Ectodermal cell (in vitro differentiated cells): ENCODE data around the gene HSPA1L. TPM values are rescaled to one million over a fixed set of nuclear protein-coding genes. Genes with fewer than 3 reads are reported as not detected.
A peak's percentile ranks its signal among the peaks of the same experiment; 100 is the strongest.
"Not testable (repeated sequence)": the region's sequence is repeated elsewhere in the genome, so short reads cannot be mapped to it uniquely, and the experiment has no call there.

Experiments
- H3K27ac ChIP-seq: 2 replicates; pipeline ENCODE4 v1.7.0; 2013; ENCODE audit warnings: mild to moderate bottlenecking, low read depth, low read length; ENCODE audit not compliant: insufficient read depth, poor library complexity, severe bottlenecking
- H3K27me3 ChIP-seq: 2 replicates; pipeline ENCODE4 v1.7.0; 2013; ENCODE audit warnings: mild to moderate bottlenecking, low read length; ENCODE audit not compliant: insufficient read depth, control insufficient read depth, poor library complexity, severe bottlenecking
- H3K36me3 ChIP-seq: one replicate; pipeline ENCODE4 v1.7.0; 2013; ENCODE audit warnings: low read length; ENCODE audit not compliant: control insufficient read depth, insufficient read depth
- H3K4me1 ChIP-seq: one replicate; pipeline ENCODE4 v1.7.0; 2013; ENCODE audit warnings: low read length; ENCODE audit not compliant: control insufficient read depth, insufficient read depth
- H3K4me3 ChIP-seq: 2 replicates; pipeline ENCODE4 v1.7.0; 2013; ENCODE audit warnings: low read depth, low read length, control low read depth; ENCODE audit not compliant: insufficient read depth
- H3K9me3 ChIP-seq: 2 replicates; pipeline ENCODE4 v1.7.0; 2013; ENCODE audit warnings: mild to moderate bottlenecking, low read length, moderate library complexity; ENCODE audit not compliant: control insufficient read depth
- WGBS, 2 experiments: methylation state at CpG; one replicate each; pipeline ENCODE4 v1.1.7; 2013; ENCODE audit warnings: missing lambda C conversion rate in 2 of 2; 5-methylcytosine and 5-hydroxymethylcytosine counted together
- polyA plus RNA-seq, 4 experiments: library from polyadenylated mRNA; stranded (reverse); fragments of 50-300 nt; gene quantifications; one replicate each; pipeline ENCODE4 v1.2.3, GENCODE V29; 2013

Gene HSPA1L
- polyA plus RNA-seq (2013, experiment 1 of 4), result 1.1 TPM
- 1.5 TPM for polyA plus RNA-seq (2013, experiment 2 of 4)
- 1.2 TPM for polyA plus RNA-seq (2013, experiment 3 of 4)
- polyA plus RNA-seq (2013, experiment 4 of 4), result 1.5 TPM

GRCh38 chr6:31815025-31815838 lies at the start of gene HSPA1L, which contains the start of gene HSPA1A:
Gene HSPA1L, minus strand, starts transcription at chr6:31815283. Its CDS starts 3,311 bp downstream, at chr6:31811972.
Gene HSPA1A, plus strand, starts transcription at chr6:31815543. Its CDS starts 214 bp downstream, at chr6:31815757.
- Histone ChIP-seq H3K36me3 (no peaks in the 10 kb centered on the region), H3K27ac (peak within 1 kb of the TSS; percentile 95), H3K27me3 (no peaks in the 10 kb centered on the region), H3K9me3 (no peaks in the 10 kb centered on the region), H3K4me1 (peaks cover 4% of the 10 kb centered on the region), H3K4me3 (peak within 1 kb of the TSS; percentile 59)
- 1 to 3% methylated on average over 54 of the region's 56 CpGs for WGBS, 2 experiments

DNA sequence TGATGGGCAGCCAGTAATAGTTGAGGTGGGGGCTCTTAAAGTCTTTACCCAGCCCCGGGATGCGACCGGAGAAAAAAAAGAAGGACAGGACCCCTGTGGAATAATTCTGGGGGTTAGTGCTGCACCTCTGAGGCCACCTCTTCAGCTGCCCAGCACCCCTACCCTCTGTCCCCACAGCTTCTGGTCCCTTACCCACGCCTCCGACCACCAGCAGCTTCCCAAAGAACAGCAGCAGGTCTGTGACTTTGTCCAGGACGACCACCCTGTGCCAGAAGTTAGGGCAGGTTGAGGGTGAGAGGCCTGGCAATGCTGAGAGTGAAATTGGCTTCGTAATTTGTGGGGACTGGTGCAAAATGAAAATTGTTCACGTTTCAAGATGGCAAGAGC lies 49.7 kb upstream of the HSPA1L start:
- Histone ChIP-seq H3K27me3 (no peaks in the 10 kb centered on the region), H3K4me1 (peaks cover 9% of the 10 kb centered on the region), H3K27ac (no peak overlapping the region), H3K4me3 (no peak overlapping the region), H3K36me3 (peaks cover 2% of the 10 kb centered on the region), H3K9me3 (no peaks in the 10 kb centered on the region)
- WGBS, 2 experiments, result 88 to 90% methylated on average over 8 of the region's 8 CpGs

DNA sequence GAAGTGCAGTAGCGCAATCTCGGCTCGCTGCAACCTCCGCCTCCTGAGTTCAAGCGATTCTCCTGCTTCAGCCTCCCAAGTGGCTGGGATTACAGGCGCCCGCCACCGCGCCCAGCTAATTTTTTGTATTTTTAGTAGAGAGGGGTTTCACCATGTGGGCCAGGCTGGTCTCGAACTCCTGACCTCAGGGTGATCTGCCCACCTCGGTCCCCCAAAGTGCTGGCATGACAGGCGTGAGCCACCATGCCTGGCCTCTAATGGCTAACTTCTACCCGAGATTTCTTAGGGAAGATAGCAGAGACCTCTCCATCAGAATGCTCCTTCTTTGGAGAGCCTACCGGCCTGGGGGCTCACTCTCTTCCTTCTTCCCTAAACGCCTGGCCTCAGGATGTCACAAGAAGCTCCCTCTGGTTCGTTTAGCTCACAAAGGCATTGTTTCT lies 49.1 kb upstream of the HSPA1L start:
- not testable (repeated sequence) for H3K36me3 ChIP-seq, H3K4me1 ChIP-seq, H3K9me3 ChIP-seq, H3K27me3 ChIP-seq
- Histone ChIP-seq H3K27ac (peak overlapping the region; percentile 91), H3K4me3 (peak overlapping the region; percentile 84)
- 34% methylated on average over 16 of the region's 16 CpGs for WGBS, 2 experiments

DNA sequence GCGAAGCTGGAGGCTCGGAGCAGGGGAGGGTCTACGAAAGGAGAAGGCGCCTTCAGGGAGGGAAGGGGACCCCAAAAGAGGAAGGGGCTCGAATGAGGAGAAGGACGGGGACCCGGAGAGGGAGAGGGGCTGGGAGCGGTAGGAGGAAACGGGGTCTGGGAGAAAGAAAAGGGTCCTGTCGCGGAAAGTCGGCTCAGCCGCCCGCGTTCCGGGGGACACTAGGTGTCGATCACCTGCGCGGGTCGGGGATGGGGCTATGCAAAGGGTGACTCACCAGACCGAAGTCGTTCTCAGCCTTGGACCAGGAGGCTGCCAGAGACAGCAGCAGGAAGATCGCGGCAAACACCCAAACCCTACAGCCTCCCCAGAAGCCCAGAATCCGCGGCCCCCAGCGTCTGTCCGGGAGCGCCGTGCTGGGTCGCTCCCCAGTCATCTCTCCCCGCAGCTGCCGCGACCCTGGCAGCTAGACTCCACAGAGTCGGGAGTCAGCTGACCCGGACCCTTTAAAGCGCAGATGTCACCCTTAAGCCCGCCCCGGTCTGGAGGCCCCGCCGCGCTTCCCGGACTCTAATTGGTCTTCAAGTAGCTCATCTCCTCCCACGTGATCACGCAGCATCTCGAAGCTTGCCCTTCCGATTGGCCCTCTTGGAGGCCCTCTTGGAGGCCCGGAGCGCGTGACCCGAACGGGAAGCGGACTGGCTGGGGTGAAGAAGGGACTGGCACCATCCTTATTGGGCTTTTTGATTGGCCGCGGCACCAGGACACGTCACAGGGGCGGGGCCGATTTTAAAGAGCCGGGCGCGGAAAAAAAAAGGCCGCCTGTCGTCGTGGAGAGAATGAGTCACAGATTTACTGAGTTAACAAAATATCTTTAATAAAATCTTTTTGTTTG lies 47.5 kb upstream of the HSPA1L start, which contains the start of gene NEU1:
NEU1 (minus strand) TSS at position 478 of the 892 bp plus-strand sequence; CDS start at position 433, 45 bp downstream.
- Histone ChIP-seq H3K4me3 (peak within 1 kb of the TSS; percentile 84), H3K36me3 (peaks cover 7% of the 10 kb centered on the region), H3K4me1 (peaks cover 9% of the 10 kb centered on the region), H3K27ac (peak within 1 kb of the TSS; percentile 91), H3K9me3 (no peaks in the 10 kb centered on the region), H3K27me3 (no peaks in the 10 kb centered on the region)
- WGBS, 2 experiments, result 1 to 2% methylated on average over 64 of the region's 64 CpGs

- Histone ChIP-seq H3K4me3 (peak overlapping the region; percentile 84), H3K4me1 (peaks cover 9% of the 10 kb centered on the region), H3K36me3 (peaks cover 7% of the 10 kb centered on the region), H3K27ac (no peak overlapping the region), H3K9me3 (no peaks in the 10 kb centered on the region), H3K27me3 (no peaks in the 10 kb centered on the region)
- WGBS, 2 experiments, result 62 to 64% methylated on average over 17 of the region's 17 CpGs
Observed at GRCh38 chr6:31861919-31862343, 46.8 kb upstream of the HSPA1L start.

GRCh38 chr6:31861150-31861549 lies 46.1 kb upstream of the HSPA1L start:
- no peaks in the 10 kb centered on the region for H3K9me3 ChIP-seq
- WGBS, 2 experiments, result 91 to 92% methylated on average over 7 of the region's 7 CpGs
- peaks cover 9% of the 10 kb centered on the region for H3K4me1 ChIP-seq
- no peaks in the 10 kb centered on the region for H3K27me3 ChIP-seq
- H3K36me3 ChIP-seq, result peaks cover 7% of the 10 kb centered on the region
- no peak overlapping the region for H3K27ac ChIP-seq
- no peak overlapping the region for H3K4me3 ChIP-seq

GRCh38 chr6:31860349-31860748 lies 45.3 kb upstream of the HSPA1L start:
- Histone ChIP-seq H3K4me1 (peaks cover 8% of the 10 kb centered on the region), H3K27ac (no peak overlapping the region), H3K9me3 (no peaks in the 10 kb centered on the region), H3K4me3 (no peak overlapping the region), H3K36me3 (peaks cover 7% of the 10 kb centered on the region), H3K27me3 (no peaks in the 10 kb centered on the region)
- 95 to 97% methylated on average over 13 of the region's 13 CpGs for WGBS, 2 experiments

- Histone ChIP-seq H3K9me3 (no peaks in the 10 kb centered on the region), H3K4me3 (no peak overlapping the region), H3K27me3 (no peaks in the 10 kb centered on the region), H3K36me3 (peaks cover 7% of the 10 kb centered on the region), H3K4me1 (peaks cover 3% of the 10 kb centered on the region), H3K27ac (no peak overlapping the region)
- WGBS, 2 experiments, result 95 to 97% methylated on average over 11 of the region's 11 CpGs
Observed at GRCh38 chr6:31859923-31860322, 44.8 kb upstream of the HSPA1L start.

GRCh38 chr6:31858707-31859106 lies 43.6 kb upstream of the HSPA1L start:
- no peaks in the 10 kb centered on the region for H3K4me1 ChIP-seq
- no peaks in the 10 kb centered on the region for H3K27me3 ChIP-seq
- no peak overlapping the region for H3K27ac ChIP-seq
- H3K9me3 ChIP-seq, result no peaks in the 10 kb centered on the region
- WGBS, 2 experiments, result 94 to 96% methylated on average over 8 of the region's 8 CpGs
- no peak overlapping the region for H3K4me3 ChIP-seq
- H3K36me3 ChIP-seq, result peaks cover 7% of the 10 kb centered on the region

DNA sequence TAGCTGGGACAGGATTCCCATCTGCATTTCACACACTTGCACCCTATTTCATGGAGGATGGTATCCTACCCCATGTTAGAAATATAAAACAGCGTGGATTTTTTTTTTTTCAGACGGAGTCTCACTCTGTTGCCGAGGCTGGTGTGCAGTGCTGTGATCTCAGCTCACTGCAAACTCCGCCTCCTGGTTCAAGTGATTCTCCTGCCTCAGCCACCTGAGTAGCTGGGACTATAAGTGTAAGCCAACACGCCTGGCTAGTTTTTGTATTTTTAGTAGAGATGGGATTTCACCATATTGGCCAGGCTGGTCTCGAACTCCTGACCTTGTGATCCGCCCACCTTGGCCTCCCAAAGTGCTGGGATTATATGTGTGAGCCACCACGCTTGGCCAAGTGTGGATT lies 42.7 kb upstream of the HSPA1L start:
- not testable (repeated sequence) for H3K9me3 ChIP-seq, H3K27ac ChIP-seq, H3K4me1 ChIP-seq, H3K27me3 ChIP-seq, H3K36me3 ChIP-seq, H3K4me3 ChIP-seq
- WGBS, 2 experiments, result 94 to 96% methylated on average over 8 of the region's 8 CpGs
